GM23338 (cell line): ENCODE measurements around the gene HOXA5. TPM values are rescaled to one million over a fixed set of nuclear protein-coding genes. Genes with fewer than 3 reads are reported as not detected.

Source experiments
- ATAC-seq: fragments of 200-7000 bp; cut with Tn5 transposase; 3 replicates; pipeline ENCODE4 v1.9.1; 2020
- DNase-seq: peaks from one replicate; pipeline ENCODE4 v3.0.0-alpha.2; 2015; ENCODE audit warnings: low spot score
- H2AFZ ChIP-seq: fragments of 200-600 bp; sonication (generic); 2 replicates; pipeline ENCODE4 v1.8.0; 2016; ENCODE audit warnings: antibody characterized with exemption, mild to moderate bottlenecking, moderate library complexity
- H3F3A ChIP-seq: fragments of 200-600 bp; sonication (generic); replicated peaks from 2 replicates; pipeline ENCODE4 v1.8.0; 2017; ENCODE audit warnings: antibody characterized with exemption, mixed run types, low read depth
- H3K27ac ChIP-seq: fragments of 200-600 bp; sonication (generic); 2 replicates; pipeline ENCODE4 v1.6.1; 2016; ENCODE audit warnings: low read depth
- H3K27me3 ChIP-seq: fragments of 200-600 bp; sonication (generic); 2 replicates; pipeline ENCODE4 v1.8.0; 2016; ENCODE audit warnings: mild to moderate bottlenecking, mixed run types, moderate library complexity; ENCODE audit not compliant: insufficient read depth
- H3K36me3 ChIP-seq: fragments of 200-600 bp; sonication (generic); 2 replicates; pipeline ENCODE4 v1.8.0; 2016; ENCODE audit warnings: mild to moderate bottlenecking; ENCODE audit not compliant: insufficient read depth
- H3K4me1 ChIP-seq: fragments of 200-600 bp; sonication (generic); 2 replicates; pipeline ENCODE4 v1.8.0; 2016; ENCODE audit warnings: mild to moderate bottlenecking, moderate library complexity; ENCODE audit not compliant: insufficient read depth
- H3K4me2 ChIP-seq: fragments of 200-600 bp; sonication (generic); 2 replicates; pipeline ENCODE4 v1.7.1; 2017; ENCODE audit warnings: mixed run types
- H3K4me3 ChIP-seq: fragments of 200-600 bp; sonication (generic); 2 replicates; pipeline ENCODE4 v1.6.1; 2016; ENCODE audit warnings: mixed run types
- H3K79me2 ChIP-seq: fragments of 200-600 bp; sonication (generic); replicated peaks from 2 replicates; pipeline ENCODE4 v1.8.0; 2017; ENCODE audit warnings: mild to moderate bottlenecking; ENCODE audit not compliant: insufficient read depth
- H3K9me2 ChIP-seq: fragments of 200-600 bp; sonication (generic); 2 replicates; pipeline ENCODE4 v1.8.0; 2017; ENCODE audit not compliant: insufficient read depth
- H4K20me1 ChIP-seq: fragments of 200-600 bp; sonication (generic); replicated peaks from 2 replicates; pipeline ENCODE4 v1.8.0; 2017; ENCODE audit warnings: mild to moderate bottlenecking; ENCODE audit not compliant: insufficient read depth
- H3K27ac Mint-ChIP-seq: 2 replicates; pipeline ENCODE4 v1.8.0; 2020; ENCODE audit warnings: inconsistent platforms, mild to moderate bottlenecking, moderate library complexity, mixed read lengths
- H3K27me3 Mint-ChIP-seq: 3 replicates; pipeline ENCODE4 v1.8.0; 2022; ENCODE audit warnings: low read depth, mild to moderate bottlenecking, moderate library complexity, mixed read lengths, inconsistent platforms; ENCODE audit not compliant: insufficient read depth, poor library complexity
- H3K36me3 Mint-ChIP-seq: 3 replicates; pipeline ENCODE4 v1.8.0; 2021; ENCODE audit warnings: low read depth, mild to moderate bottlenecking, inconsistent platforms, moderate library complexity, mixed read lengths
- H3K4me1 Mint-ChIP-seq: 3 replicates; pipeline ENCODE4 v1.8.0; 2020; ENCODE audit warnings: mild to moderate bottlenecking, inconsistent platforms, mixed read lengths
- H3K4me3 Mint-ChIP-seq: 3 replicates; pipeline ENCODE4 v1.8.0; 2021; ENCODE audit warnings: moderate library complexity, mild to moderate bottlenecking, inconsistent platforms, mixed read lengths
- H3K9me3 Mint-ChIP-seq: 3 replicates; pipeline ENCODE4 v1.8.0; 2020; ENCODE audit warnings: moderate library complexity, mild to moderate bottlenecking, inconsistent platforms, mixed read lengths
- ETS1 ChIP-seq: IDR thresholded peaks from 2 replicates; pipeline ENCODE4 v1.6.1; 2016; ENCODE audit warnings: antibody characterized with exemption
- EZH2 ChIP-seq: fragments of 200-600 bp; sonication (generic); IDR thresholded peaks from one replicate; pipeline ENCODE4 v1.8.0; 2017; ENCODE audit warnings: antibody characterized with exemption, mild to moderate bottlenecking, low read depth; ENCODE audit not compliant: unreplicated experiment
- EZH2phosphoT487 ChIP-seq: fragments of 200-600 bp; sonication (generic); IDR thresholded peaks from one replicate; pipeline ENCODE4 v1.8.1; 2018; ENCODE audit warnings: antibody characterized with exemption; ENCODE audit not compliant: unreplicated experiment
- JUNB ChIP-seq: IDR thresholded peaks from one replicate; pipeline ENCODE4 v1.6.1; 2016; ENCODE audit warnings: antibody characterized with exemption; ENCODE audit not compliant: unreplicated experiment
- NANOG ChIP-seq: IDR thresholded peaks from 2 replicates; pipeline ENCODE4 v1.6.1; 2016; ENCODE audit warnings: antibody characterized with exemption, borderline replicate concordance
- POLR2AphosphoS5 ChIP-seq: IDR thresholded peaks from 2 replicates; pipeline ENCODE4 v1.6.1; 2016; ENCODE audit warnings: antibody characterized with exemption, low read depth
- ZNF114 ChIP-seq: fragments of 250-450 bp; sonication (Bioruptor Pico); IDR thresholded peaks from 2 replicates; pipeline ENCODE4 v1.5.0; 2020; ENCODE audit warnings: mild to moderate bottlenecking, moderate library complexity
- ZNF331 ChIP-seq: fragments of 250-450 bp; sonication (Bioruptor Pico); IDR thresholded peaks from 2 replicates; pipeline ENCODE4 v1.5.0; 2020; ENCODE audit warnings: low read depth, mild to moderate bottlenecking, moderate library complexity
- ZNF462 ChIP-seq: fragments of 250-450 bp; sonication (Bioruptor Pico); IDR thresholded peaks from 2 replicates; pipeline ENCODE4 v1.5.0; 2020; ENCODE audit warnings: mild to moderate bottlenecking, moderate library complexity
- polyA plus RNA-seq: library from polyadenylated mRNA; unstranded; fragments of >200 nt; fragmentation: Nextera tagmentation; extraction: Ambion mirVana; gene quantifications from 2 replicates; pipeline ENCODE4 v1.2.1, GENCODE V29; 2016
- total RNA-seq: library from RNA; depleted of rRNA; stranded (reverse); fragments of >200 nt; shearing (Covaris generic); gene quantifications from 2 replicates; pipeline ENCODE4 v1.2.3, GENCODE V29; 2014
- TF ChIP-seq, protein P1 (sequence below), 2 experiments: fragments of 200-600 bp in 1 of 2; sonication (generic) in 1 of 2; conservative IDR thresholded peaks; 2 replicates each; pipeline versions ENCODE4 v1.5.1 to v1.6.1; 2016 to 2017; ENCODE audit warnings: antibody characterized with exemption in 2 of 2, low read depth in 2 of 2, mild to moderate bottlenecking in 2 of 2, moderate library complexity in 1 of 2
- TF ChIP-seq, protein P2 (sequence below): IDR thresholded peaks from one replicate; pipeline ENCODE4 v1.6.1; 2018; ENCODE audit warnings: antibody characterized with exemption; ENCODE audit not compliant: unreplicated experiment

Gene HOXA5
- total and polyA plus RNA-seq, 2 experiments from 2014 or later: not detected

DNA sequence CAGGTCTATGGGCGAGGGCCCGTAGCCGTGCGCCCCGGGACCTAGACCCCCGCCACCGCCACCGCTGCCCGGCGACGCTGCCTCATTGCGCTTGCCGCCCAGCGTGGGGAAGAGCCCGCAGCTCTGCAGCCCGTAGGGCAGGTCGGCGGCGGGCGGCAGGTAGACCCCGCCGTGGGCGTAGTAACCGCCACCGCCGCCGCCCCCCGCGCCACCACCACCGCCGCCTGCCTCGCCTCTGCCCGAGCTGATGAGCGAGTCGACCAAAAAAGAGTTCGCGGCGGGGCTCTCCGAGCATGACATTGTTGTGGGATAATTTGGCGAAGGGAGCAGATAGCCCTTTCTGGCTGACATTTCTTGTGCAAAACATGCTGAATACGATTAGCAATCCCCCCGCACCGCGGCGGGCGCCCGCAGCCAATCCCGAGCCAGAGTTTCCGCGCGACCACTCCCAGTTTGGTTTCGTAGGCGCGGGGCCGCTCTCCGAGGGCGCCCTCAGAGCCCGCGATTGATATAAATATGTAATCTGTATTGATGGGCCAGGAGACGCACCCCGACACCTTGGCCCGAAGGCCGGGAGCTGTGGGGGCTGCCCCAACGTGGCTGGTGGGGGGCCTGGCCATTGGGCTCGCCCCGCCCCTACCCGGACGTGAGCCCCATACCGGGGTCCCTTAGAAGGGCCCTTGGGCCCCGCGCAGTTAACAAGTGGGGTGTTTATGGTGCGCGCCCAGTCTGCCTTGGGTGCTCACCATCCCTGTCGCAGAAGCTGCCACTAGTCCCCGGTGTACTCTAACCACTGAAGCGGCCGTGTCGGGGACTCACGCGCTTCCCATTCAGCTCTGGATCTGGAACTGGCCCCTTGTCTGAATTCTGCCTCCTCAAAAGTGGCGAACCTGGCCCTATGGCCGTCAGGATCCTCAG is 30.7 kb upstream of the HOXA5 start, which contains the start of gene HOXA10:
Gene HOXA10 (minus strand): TSS at position 365 of the 918 bp plus-strand sequence. CDS start 14 bp downstream, at position 351.
- peaks cover 34% of the 10 kb centered on the region for H3K4me1 ChIP-seq
- H3K27me3 ChIP-seq: peaks cover 100% of the 10 kb centered on the region
- peak within 1 kb of the TSS; percentile 70 for H3K4me2 ChIP-seq
- peak; percentile 4 for ATAC-seq
- Mint-ChIP-seq H3K27ac (no peak within 1 kb of the TSS), H3K4me1 (peaks cover 13% of the 10 kb centered on the region), H3K36me3 (no peaks in the 10 kb centered on the region; the same call in 2 of the 3 replicates), H3K9me3 (peaks cover 11% of the 10 kb centered on the region; the same call in 2 of the 3 replicates), H3K4me3 (peak within 1 kb of the TSS; percentile 38), H3K27me3 (peaks cover 95% of the 10 kb centered on the region)
- no peaks in the 10 kb centered on the region for H3K36me3 ChIP-seq
- H3K9me2 ChIP-seq: no peaks in the 10 kb centered on the region
- H3K79me2 ChIP-seq: no peaks in the 10 kb centered on the region
- H4K20me1 ChIP-seq: peaks cover 51% of the 10 kb centered on the region
- DNase-seq: peak; percentile 41
- H3K4me3 ChIP-seq: peak within 1 kb of the TSS; percentile 43
- H3F3A ChIP-seq: peaks cover 44% of the 10 kb centered on the region
- TF ChIP-seq, protein P1, sequence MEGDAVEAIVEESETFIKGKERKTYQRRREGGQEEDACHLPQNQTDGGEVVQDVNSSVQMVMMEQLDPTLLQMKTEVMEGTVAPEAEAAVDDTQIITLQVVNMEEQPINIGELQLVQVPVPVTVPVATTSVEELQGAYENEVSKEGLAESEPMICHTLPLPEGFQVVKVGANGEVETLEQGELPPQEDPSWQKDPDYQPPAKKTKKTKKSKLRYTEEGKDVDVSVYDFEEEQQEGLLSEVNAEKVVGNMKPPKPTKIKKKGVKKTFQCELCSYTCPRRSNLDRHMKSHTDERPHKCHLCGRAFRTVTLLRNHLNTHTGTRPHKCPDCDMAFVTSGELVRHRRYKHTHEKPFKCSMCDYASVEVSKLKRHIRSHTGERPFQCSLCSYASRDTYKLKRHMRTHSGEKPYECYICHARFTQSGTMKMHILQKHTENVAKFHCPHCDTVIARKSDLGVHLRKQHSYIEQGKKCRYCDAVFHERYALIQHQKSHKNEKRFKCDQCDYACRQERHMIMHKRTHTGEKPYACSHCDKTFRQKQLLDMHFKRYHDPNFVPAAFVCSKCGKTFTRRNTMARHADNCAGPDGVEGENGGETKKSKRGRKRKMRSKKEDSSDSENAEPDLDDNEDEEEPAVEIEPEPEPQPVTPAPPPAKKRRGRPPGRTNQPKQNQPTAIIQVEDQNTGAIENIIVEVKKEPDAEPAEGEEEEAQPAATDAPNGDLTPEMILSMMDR (conservative IDR thresholded peaks at IDR 0.05; ENCODE audit: low read depth in 2 of 2): no peak
- TF ChIP-seq ZNF462 (CRISPR knock-in tag) (no peak), ETS1 (no peak), ZNF331 (CRISPR knock-in tag) (no peak), POLR2AphosphoS5 (no peak), JUNB (no peak), EZH2 (peak; percentile 94), NANOG (no peak), ZNF114 (CRISPR knock-in tag) (no peak), EZH2phosphoT487 (peak; percentile 54)
- TF ChIP-seq, protein P2, sequence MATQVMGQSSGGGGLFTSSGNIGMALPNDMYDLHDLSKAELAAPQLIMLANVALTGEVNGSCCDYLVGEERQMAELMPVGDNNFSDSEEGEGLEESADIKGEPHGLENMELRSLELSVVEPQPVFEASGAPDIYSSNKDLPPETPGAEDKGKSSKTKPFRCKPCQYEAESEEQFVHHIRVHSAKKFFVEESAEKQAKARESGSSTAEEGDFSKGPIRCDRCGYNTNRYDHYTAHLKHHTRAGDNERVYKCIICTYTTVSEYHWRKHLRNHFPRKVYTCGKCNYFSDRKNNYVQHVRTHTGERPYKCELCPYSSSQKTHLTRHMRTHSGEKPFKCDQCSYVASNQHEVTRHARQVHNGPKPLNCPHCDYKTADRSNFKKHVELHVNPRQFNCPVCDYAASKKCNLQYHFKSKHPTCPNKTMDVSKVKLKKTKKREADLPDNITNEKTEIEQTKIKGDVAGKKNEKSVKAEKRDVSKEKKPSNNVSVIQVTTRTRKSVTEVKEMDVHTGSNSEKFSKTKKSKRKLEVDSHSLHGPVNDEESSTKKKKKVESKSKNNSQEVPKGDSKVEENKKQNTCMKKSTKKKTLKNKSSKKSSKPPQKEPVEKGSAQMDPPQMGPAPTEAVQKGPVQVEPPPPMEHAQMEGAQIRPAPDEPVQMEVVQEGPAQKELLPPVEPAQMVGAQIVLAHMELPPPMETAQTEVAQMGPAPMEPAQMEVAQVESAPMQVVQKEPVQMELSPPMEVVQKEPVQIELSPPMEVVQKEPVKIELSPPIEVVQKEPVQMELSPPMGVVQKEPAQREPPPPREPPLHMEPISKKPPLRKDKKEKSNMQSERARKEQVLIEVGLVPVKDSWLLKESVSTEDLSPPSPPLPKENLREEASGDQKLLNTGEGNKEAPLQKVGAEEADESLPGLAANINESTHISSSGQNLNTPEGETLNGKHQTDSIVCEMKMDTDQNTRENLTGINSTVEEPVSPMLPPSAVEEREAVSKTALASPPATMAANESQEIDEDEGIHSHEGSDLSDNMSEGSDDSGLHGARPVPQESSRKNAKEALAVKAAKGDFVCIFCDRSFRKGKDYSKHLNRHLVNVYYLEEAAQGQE: no peak
- H2AFZ ChIP-seq: no peak within 1 kb of the TSS
- H3K27ac ChIP-seq: no peak within 1 kb of the TSS
